Suprapubic skin (tissue), 4 donors: Measurements from ENCODE around the gene ANO8. TPM values are rescaled to one million over a fixed set of nuclear protein-coding genes. Genes with fewer than 3 reads are reported as not detected.
A peak's percentile ranks its signal among the peaks of the same experiment; 100 is the strongest.

Experiments used
- DNase-seq, 2 donors: peaks; one replicate each; pipeline ENCODE4 v3.0.0-alpha.2; 2019; ENCODE audit warnings: low spot score in 2 of 2
- H3K27ac ChIP-seq: fragments of 200-600 bp; sonication (generic); one replicate; pipeline ENCODE4 v1.5.1; 2019
- H3K27me3 ChIP-seq: fragments of 200-600 bp; sonication (generic); one replicate; pipeline ENCODE4 v1.5.1; 2019
- H3K36me3 ChIP-seq: fragments of 200-600 bp; sonication (generic); one replicate; pipeline ENCODE4 v1.5.1; 2019
- H3K4me1 ChIP-seq: fragments of 200-600 bp; sonication (generic); one replicate; pipeline ENCODE4 v1.5.1; 2019
- H3K4me3 ChIP-seq: fragments of 200-600 bp; sonication (generic); one replicate; pipeline ENCODE4 v1.5.1; 2019; ENCODE audit warnings: mild to moderate bottlenecking
- H3K9me3 ChIP-seq: fragments of 200-600 bp; sonication (generic); one replicate; pipeline ENCODE4 v1.5.1; 2019
- EP300 ChIP-seq: sonication (generic); formaldehyde crosslinking; IDR thresholded peaks from one replicate; pipeline ENCODE4 v1.6.1; 2017; ENCODE audit warnings: antibody characterized with exemption
- POLR2A ChIP-seq, 2 donors: fragments of 450-650 bp; IDR thresholded peaks; one replicate each; pipeline ENCODE4 v1.6.1; 2017; ENCODE audit warnings: antibody characterized with exemption in 2 of 2, mild to moderate bottlenecking in 2 of 2, moderate library complexity in 2 of 2
- POLR2AphosphoS5 ChIP-seq, 3 donors: sonication (generic); formaldehyde crosslinking; IDR thresholded peaks; one replicate each; pipeline ENCODE4 v1.6.1; 2017; ENCODE audit warnings: antibody characterized with exemption in 3 of 3
- WGBS: methylation state at CpG from one replicate; pipeline ENCODE4 v1.1.5; 2018; 5-methylcytosine and 5-hydroxymethylcytosine counted together
- total RNA-seq, 4 donors: library from RNA; depleted of rRNA; stranded (reverse); fragments of >200 nt; gene quantifications; one replicate each; pipeline ENCODE4 v1.1.0, GENCODE V29; 2016
- TF ChIP-seq, protein P1 (sequence below), 2 donors: fragments of 200-600 bp in 1 of 2; fragments of 450-650 bp in 1 of 2; sonication (generic) in 1 of 2; IDR thresholded peaks; one replicate each; pipeline ENCODE4 v1.5.1; 2016 to 2019; ENCODE audit warnings: antibody characterized with exemption in 2 of 2, mild to moderate bottlenecking in 1 of 2, moderate library complexity in 1 of 2

ANO8 gene
- total RNA-seq, 4 donors from 2014 or later, result 29.9 to 47.1 (median 37.1) TPM

DNA sequence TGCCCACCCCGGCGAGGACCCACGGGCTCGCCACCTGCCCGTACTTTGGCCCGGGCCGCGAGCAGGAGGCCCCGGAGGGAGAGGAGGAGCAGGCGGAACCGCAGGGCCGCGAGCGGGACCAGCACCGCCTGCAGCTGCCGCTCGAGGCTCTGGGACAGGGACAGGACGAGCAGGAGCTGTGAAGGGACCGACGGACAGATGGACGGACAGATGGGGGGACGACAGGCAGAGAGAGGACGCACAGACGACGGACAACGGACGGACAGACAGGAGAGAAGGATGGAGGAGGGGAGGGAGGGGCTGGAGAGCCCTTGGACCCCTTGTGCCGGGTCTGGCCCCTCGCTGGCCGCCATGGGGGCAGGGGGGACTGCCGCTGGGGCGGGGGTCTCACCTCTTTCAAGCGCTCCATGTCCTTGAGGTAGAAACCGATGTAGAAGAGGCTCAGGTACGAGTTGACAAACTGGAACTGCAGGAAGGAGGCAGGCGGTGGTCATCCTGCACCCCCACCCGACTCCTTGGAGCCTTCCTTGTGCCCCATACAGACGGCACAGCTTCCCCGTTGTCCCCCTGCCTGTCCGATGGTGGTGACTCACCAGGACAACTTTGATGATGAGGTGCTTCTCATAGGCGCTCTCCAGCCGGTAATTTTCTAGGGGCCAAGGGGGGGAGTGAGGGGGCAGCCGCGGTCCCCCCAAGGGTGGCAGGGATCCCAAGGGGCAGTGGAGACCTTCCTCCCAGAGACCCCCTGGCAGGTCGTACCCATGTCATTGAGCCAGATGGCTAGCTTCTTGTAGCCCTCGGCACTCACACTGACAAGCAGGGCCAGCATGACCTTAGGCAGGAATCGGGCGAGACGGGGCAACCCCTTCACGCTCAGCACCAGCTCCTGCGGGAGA is 5.0 kb downstream of the ANO8 start:
- Histone ChIP-seq H3K9me3 (no peaks in the 10 kb centered on the region), H3K27me3 (peaks cover 13% of the 10 kb centered on the region), H3K27ac (no peak overlapping the region), H3K36me3 (peaks cover 4% of the 10 kb centered on the region), H3K4me1 (peaks cover 49% of the 10 kb centered on the region), H3K4me3 (peak overlapping the region; percentile 55)
- DNase-seq, result no peak
- no peak for TF ChIP-seq EP300
- TF ChIP-seq, protein P1, sequence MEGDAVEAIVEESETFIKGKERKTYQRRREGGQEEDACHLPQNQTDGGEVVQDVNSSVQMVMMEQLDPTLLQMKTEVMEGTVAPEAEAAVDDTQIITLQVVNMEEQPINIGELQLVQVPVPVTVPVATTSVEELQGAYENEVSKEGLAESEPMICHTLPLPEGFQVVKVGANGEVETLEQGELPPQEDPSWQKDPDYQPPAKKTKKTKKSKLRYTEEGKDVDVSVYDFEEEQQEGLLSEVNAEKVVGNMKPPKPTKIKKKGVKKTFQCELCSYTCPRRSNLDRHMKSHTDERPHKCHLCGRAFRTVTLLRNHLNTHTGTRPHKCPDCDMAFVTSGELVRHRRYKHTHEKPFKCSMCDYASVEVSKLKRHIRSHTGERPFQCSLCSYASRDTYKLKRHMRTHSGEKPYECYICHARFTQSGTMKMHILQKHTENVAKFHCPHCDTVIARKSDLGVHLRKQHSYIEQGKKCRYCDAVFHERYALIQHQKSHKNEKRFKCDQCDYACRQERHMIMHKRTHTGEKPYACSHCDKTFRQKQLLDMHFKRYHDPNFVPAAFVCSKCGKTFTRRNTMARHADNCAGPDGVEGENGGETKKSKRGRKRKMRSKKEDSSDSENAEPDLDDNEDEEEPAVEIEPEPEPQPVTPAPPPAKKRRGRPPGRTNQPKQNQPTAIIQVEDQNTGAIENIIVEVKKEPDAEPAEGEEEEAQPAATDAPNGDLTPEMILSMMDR (IDR thresholded peaks at IDR 0.05), result no peak
- no peak for TF ChIP-seq POLR2A (IDR thresholded peaks at IDR 0.05)
- TF ChIP-seq POLR2AphosphoS5 (IDR thresholded peaks at IDR 0.05), result no peak
- 62% methylated on average over 46 of the region's 51 CpGs for WGBS

- peaks cover 13% of the 10 kb centered on the region for H3K27me3 ChIP-seq
- 37% methylated on average over 43 of the region's 94 CpGs for WGBS
- DNase-seq, result no peak
- peak overlapping the region; percentile 55 for H3K4me3 ChIP-seq
- H3K36me3 ChIP-seq, result peaks cover 4% of the 10 kb centered on the region
- TF ChIP-seq, protein P1 (IDR thresholded peaks at IDR 0.05), result no peak
- TF ChIP-seq POLR2AphosphoS5 (IDR thresholded peaks at IDR 0.05), result no peak
- TF ChIP-seq EP300, result no peak
- TF ChIP-seq POLR2A (IDR thresholded peaks at IDR 0.05), result no peak
- H3K27ac ChIP-seq, result peak overlapping the region; percentile 35
- H3K4me1 ChIP-seq, result peaks cover 49% of the 10 kb centered on the region
- no peaks in the 10 kb centered on the region for H3K9me3 ChIP-seq
Observed at GRCh38 chr19:17328517-17329365, 5.9 kb downstream of the ANO8 start.

DNA sequence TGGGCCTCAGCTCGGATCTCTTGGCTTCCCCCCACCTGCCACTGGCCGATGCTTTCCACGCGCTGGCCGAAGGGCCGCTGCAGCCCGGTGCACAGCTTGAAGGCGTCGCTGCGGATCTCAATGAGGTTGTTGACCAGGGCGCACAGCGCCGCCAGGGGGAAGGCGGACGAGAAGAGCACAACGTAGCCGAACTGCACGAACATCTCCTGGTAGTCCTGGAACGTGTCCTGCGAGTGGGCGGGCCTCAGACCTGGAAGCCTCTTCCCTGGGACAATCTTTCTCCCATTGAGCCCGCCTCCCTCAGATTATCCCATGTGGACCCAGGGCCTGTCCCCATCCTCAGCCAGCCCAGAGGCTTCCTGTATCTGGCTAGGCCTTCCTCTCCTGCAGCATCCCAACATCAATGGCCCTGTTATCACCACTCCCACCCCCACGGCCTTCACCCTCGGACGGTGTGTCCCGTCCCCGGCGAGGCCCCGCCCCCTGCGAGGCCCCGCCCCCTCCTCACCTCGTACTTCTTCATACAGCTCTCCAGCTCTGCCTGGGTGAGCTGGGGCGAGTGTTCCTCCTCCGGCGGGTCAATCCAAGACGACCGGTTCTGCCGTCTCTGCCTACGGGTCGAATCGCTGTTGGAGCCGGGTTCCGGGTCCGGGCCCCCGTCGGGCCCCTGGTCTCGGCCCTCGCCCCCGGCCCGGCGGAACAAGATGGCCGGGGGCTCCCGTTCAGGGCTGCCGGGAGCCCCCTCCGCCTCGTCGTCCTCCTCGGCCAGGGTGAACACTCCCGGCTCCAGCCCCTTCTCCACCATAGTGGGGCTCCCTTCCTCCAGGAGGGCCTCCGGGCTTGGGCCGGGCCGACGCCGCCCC is 6.8 kb downstream of the ANO8 start:
- Histone ChIP-seq H3K27ac (peak overlapping the region; percentile 35), H3K4me3 (peak overlapping the region; percentile 55), H3K4me1 (peaks cover 48% of the 10 kb centered on the region), H3K36me3 (peaks cover 4% of the 10 kb centered on the region), H3K9me3 (no peaks in the 10 kb centered on the region), H3K27me3 (peaks cover 13% of the 10 kb centered on the region)
- peak in 1 of 2 donors; percentile 80 for DNase-seq
- peak in 1 of 3 donors; percentile 9 for TF ChIP-seq POLR2AphosphoS5 (IDR thresholded peaks at IDR 0.05)
- TF ChIP-seq, protein P1 (IDR thresholded peaks at IDR 0.05), result peak in 1 of 2 donors; percentile 37
- TF ChIP-seq POLR2A (IDR thresholded peaks at IDR 0.05), result no peak
- WGBS, result 38% methylated on average over 11 of the region's 64 CpGs

DNA sequence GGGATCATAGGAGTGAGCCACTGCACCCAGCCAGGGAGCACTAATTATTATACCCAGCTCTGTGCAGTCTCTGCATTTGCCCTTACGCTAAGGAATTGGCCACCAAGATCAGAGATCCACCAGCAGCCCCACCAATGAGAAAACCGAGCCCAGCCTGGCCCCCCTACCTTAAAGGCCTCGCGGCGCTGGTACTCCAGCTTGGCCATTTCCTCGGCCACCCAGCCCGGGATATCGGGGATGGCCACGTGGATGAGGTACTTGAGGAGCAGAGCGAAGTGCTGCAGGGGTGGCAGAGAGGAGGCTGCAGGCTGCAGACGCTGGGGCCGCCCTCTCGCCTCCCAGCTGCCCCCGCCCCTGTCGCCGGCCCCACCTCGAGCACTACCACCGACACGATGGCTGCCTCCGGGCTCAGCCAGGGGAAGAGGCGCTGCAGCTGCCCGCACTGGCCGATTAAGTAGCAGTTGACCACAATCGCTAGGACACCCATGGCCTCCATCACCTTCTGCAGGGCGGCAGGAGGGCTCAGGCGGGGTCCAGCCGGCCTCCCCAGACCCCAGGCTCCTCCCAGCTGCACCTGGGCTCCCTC is 7.5 kb downstream of the ANO8 start:
- H3K36me3 ChIP-seq, result peaks cover 4% of the 10 kb centered on the region
- H3K9me3 ChIP-seq, result no peaks in the 10 kb centered on the region
- TF ChIP-seq POLR2A (IDR thresholded peaks at IDR 0.05), result no peak
- TF ChIP-seq EP300, result no peak
- no peak for TF ChIP-seq POLR2AphosphoS5 (IDR thresholded peaks at IDR 0.05)
- TF ChIP-seq, protein P1 (IDR thresholded peaks at IDR 0.05), result no peak
- H3K4me3 ChIP-seq, result peak overlapping the region; percentile 55
- 72% methylated on average over 13 of the region's 27 CpGs for WGBS
- H3K27ac ChIP-seq, result no peak overlapping the region
- H3K27me3 ChIP-seq, result peaks cover 13% of the 10 kb centered on the region
- H3K4me1 ChIP-seq, result peaks cover 48% of the 10 kb centered on the region
- no peak for DNase-seq
